GM10266 (cell line): ENCODE results near the gene MAML3.
A peak's percentile ranks its signal among the peaks of the same experiment; 100 is the strongest.

Experiments used
- DNase-seq: peaks from one replicate; pipeline ENCODE4 v3.0.0; 2012; ENCODE audit errors: extremely low spot score
- CTCF ChIP-seq: IDR thresholded peaks from 2 replicates; pipeline ENCODE4 v1.5.1; 2012; ENCODE audit warnings: mild to moderate bottlenecking, low read depth; ENCODE audit not compliant: control insufficient read depth, insufficient read depth; ENCODE audit errors: missing control alignments

Gene MAML3

GRCh38 chr4:140150886-140151698 is 2.9 kb downstream of the MAML3 start:
- peak; percentile 61 for DNase-seq
- TF ChIP-seq CTCF = no peak

- TF ChIP-seq CTCF = no peak
- no peak for DNase-seq
Observed at GRCh38 chr4:140150636-140150885, 3.4 kb downstream of the MAML3 start.

- DNase-seq = peak; percentile 25
- TF ChIP-seq CTCF = no peak
Observed at GRCh38 chr4:140149846-140150635, 3.9 kb downstream of the MAML3 start.

GRCh38 chr4:140144050-140144449 is 9.9 kb downstream of the MAML3 start:
- no peak for DNase-seq
- no peak for TF ChIP-seq CTCF

- DNase-seq = no peak
Observed at GRCh38 chr4:140141210-140141835, 12.7 kb downstream of the MAML3 start.

GRCh38 chr4:140140566-140140965 is 13.4 kb downstream of the MAML3 start:
- DNase-seq = no peak

More at GRCh38 chr4:140141210-140141835, 12.7 kb downstream of the MAML3 start:
- no peak for TF ChIP-seq CTCF

More at GRCh38 chr4:140140566-140140965, 13.4 kb downstream of the MAML3 start:
- TF ChIP-seq CTCF = no peak
